Fibroblast of the aortic adventitia (primary cell): ENCODE results near the gene APH1A. TPM values are rescaled to one million over a fixed set of nuclear protein-coding genes. Genes with fewer than 3 reads are reported as not detected.
"Not testable (repeated sequence)": the region's sequence is repeated elsewhere in the genome, so short reads cannot be mapped to it uniquely, and the experiment has no call there.

Experiments
- DNase-seq: peaks from one replicate; pipeline ENCODE4 v3.0.0-alpha.2; 2010; ENCODE audit warnings: low read depth
- H3K4me3 ChIP-seq: 2 replicates; pipeline ENCODE4 v1.5.1; 2011; ENCODE audit warnings: low read depth, mild to moderate bottlenecking, control low read depth, low read length, moderate library complexity
- total RNA-seq: library from RNA; depleted of rRNA; stranded (reverse); fragments of >200 nt; gene quantifications from 2 replicates; pipeline ENCODE4 v1.2.3, GENCODE V29; 2012; ENCODE audit warnings: low replicate concordance
- TF ChIP-seq, protein P1 (sequence below): IDR thresholded peaks from 2 replicates; pipeline ENCODE4 v1.5.1; 2011; ENCODE audit warnings: mild to moderate bottlenecking, low read length, control low read depth, inconsistent platforms; ENCODE audit not compliant: insufficient read depth

The APH1A gene
- total RNA-seq, 1 donor: 110 TPM

DNA sequence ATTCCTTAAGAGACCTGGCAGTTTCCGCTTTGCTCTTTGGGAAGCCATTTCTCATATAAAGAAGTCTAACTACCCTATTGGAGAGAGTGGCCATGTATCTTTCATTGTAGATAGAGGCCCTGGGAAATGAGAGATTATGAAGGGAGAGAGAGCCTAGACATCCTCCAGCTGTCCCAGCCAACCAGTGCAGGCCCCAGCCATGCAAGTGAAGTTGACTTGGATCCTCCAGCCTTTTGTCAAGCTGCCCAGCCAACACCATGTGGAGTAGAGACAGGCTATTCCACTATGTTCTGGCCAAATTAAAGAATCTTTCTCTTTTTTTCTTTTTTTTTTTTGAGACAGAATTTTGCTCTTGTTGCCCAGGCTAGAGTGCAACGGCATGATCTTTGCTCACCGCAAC is 25.8 kb downstream of the APH1A start:
- no peak for DNase-seq
- H3K4me3 ChIP-seq: no peak overlapping the region
- TF ChIP-seq, protein P1, sequence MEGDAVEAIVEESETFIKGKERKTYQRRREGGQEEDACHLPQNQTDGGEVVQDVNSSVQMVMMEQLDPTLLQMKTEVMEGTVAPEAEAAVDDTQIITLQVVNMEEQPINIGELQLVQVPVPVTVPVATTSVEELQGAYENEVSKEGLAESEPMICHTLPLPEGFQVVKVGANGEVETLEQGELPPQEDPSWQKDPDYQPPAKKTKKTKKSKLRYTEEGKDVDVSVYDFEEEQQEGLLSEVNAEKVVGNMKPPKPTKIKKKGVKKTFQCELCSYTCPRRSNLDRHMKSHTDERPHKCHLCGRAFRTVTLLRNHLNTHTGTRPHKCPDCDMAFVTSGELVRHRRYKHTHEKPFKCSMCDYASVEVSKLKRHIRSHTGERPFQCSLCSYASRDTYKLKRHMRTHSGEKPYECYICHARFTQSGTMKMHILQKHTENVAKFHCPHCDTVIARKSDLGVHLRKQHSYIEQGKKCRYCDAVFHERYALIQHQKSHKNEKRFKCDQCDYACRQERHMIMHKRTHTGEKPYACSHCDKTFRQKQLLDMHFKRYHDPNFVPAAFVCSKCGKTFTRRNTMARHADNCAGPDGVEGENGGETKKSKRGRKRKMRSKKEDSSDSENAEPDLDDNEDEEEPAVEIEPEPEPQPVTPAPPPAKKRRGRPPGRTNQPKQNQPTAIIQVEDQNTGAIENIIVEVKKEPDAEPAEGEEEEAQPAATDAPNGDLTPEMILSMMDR: no peak

DNA sequence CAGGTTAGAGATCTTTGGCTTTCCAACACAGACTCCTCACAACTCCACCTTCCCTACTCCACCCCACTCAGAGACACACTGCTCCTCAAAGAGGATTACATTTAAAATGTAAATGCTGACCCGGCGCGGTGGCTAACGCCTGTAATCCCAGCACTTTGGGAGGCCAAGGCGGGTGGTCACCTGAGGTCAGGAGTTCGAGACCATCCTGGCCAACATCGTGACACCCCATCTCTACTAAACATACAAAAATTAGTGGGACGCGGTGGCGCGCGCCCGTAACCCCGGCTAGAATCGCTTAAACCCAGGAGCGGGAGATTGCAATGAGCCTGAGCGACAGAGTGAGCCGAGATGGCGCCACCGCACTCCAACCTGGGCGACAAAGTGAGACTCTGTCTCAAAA is 31.1 kb downstream of the APH1A start:
- TF ChIP-seq, protein P1: no peak
- H3K4me3 ChIP-seq: no peak overlapping the region
- DNase-seq: no peak

DNA sequence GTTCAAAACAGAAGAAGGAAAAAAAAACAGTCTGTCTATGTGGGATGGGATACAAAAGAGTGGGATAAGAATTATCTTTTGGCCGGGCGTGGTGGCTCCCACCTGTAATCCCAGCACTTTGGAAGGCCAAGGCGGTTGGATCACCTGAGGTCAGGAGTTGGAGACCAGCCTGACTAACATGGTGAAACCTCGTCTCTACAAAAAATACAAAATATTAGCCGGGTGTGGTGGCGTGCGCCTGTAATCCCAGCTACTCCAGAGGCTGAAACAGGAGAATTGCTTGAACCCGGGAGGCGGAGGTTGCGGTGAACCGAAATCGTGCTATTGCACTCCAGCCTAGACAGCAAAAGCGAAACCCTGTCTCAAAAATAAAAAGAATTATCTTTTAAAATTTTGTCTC is 31.6 kb downstream of the APH1A start:
- H3K4me3 ChIP-seq: not testable (repeated sequence)

DNA sequence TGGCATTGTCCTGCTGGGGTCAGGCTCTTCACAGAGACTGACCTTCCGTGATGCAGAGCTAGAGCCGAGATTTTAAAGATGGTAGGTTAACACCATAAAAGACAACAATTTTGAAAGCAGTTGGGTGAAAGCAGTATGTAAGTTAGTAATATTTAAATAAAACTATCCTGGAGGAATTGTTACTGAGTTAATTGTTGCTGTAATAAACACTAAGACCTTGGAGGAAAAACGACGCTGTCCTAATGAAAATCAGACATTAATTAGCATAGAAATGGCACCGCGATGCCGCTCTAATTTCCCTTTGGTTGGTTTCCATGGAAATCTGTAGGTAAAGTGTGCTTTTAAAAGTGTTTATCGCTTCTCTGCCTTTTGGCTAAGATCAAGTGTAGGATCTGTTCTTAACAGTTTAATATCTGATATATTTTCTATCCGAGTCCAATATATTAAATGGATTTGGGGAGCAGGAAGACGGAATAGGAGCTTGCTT is 32.2 kb downstream of the APH1A start:
- no peak for DNase-seq
- TF ChIP-seq, protein P1: no peak
- H3K4me3 ChIP-seq: peak overlapping the region; percentile 76

More for the DNA sequence above, 31.6 kb downstream of the APH1A start:
- not testable (repeated sequence) for DNase-seq

DNA sequence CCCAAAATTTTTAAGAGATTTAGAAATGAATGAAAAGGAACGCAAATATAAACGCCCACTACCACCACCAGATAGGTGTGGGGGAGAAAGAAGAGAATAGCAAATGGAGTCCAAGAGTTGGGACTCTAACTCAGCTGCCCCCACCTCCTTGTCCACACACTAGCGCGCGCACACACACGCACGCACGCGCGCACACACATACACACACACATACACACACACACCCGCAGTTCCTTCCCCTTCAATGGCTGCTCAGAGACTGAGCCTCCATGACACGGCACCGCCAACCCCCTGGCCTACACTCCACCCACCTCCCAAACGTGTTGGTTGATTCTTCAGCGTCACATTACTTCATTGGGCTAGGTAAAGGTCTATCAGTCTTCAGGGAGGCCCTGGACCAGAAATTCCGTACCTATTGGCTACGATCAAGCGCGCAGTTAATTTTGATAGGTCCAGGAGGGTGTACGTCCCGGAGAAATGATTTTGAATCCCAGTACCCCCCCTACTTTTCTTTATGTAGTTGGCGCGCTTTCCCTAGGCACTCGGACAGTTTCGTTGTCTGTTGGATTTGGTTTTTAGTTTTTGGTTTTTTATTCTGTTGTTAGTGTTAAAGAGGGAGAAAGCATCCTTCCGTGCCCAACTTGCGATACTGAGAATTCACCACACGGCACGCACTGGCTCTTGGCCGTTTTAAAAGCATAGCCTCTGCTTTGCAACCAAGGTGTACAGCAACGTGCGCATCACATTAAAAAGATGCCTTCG is 32.8 kb downstream of the APH1A start, which contains the start of gene ANP32E:
Gene ANP32E, minus strand, starts transcription at position 261 of the 762 bp plus-strand sequence. CDS start 326 bp downstream, outside the sequence.
- H3K4me3 ChIP-seq: peak within 1 kb of the TSS; percentile 91
- DNase-seq: peak; percentile 100
- TF ChIP-seq, protein P1: peak; percentile 39

DNA sequence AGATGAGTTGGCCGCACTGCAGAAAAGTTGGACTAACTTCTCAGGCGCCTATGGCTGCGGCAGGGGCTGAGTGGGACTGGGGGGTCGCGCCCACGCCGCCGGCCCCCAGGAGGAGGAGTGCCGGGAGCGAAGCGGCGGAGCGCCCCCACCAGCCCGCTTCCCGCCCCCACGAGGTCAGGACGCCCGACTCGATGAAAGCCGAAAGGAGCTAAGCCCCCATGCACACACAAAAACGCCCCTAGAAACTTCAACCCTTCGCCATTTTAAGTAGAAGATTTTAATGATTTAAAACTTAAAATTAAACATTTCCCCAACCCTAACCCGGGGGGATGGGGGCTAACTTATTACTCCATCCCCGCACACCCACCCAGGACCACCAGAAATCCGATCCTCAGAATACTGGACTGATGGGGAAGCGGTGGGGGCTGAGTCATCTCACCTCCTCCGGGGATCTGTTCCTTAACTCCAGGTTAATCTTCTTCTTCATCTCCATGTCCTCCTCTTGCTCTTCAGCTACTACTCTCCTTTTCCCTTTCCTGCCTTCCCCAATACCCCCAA is 33.4 kb downstream of the APH1A start:
- DNase-seq: no peak

More for the DNA sequence above, 33.4 kb downstream of the APH1A start:
- peak overlapping the region; percentile 91 for H3K4me3 ChIP-seq
- TF ChIP-seq, protein P1: no peak
